Mesenchymal stem cell (in vitro differentiated cells and primary cell): Measurements from ENCODE around the gene RTP3.
A peak's percentile ranks its signal among the peaks of the same experiment; 100 is the strongest.

Experiments
- DNase-seq: peaks from one replicate; pipeline ENCODE4 v3.0.0-alpha.2; 2013
- H2AFZ ChIP-seq: one replicate; pipeline ENCODE4 v1.6.1; 2013; ENCODE audit warnings: low read depth, mild to moderate bottlenecking, control low read depth, inconsistent platforms, low read length, moderate library complexity
- H2AK5ac ChIP-seq: 2 replicates; pipeline ENCODE4 v1.6.1; 2013; ENCODE audit warnings: low read length, moderate library complexity, mild to moderate bottlenecking, inconsistent platforms; ENCODE audit not compliant: severe bottlenecking
- H2BK120ac ChIP-seq: one replicate; pipeline ENCODE4 v1.6.1; 2013; ENCODE audit warnings: low read depth, mild to moderate bottlenecking, inconsistent platforms, low read length, moderate library complexity
- H2BK12ac ChIP-seq, 2 experiments: one replicate each; pipeline ENCODE4 v1.6.1; 2013; ENCODE audit warnings: inconsistent platforms in 2 of 2, low read length in 2 of 2, mild to moderate bottlenecking in 2 of 2, moderate library complexity in 2 of 2, control low read depth in 1 of 2
- H2BK15ac ChIP-seq: one replicate; pipeline ENCODE4 v1.6.1; 2013; ENCODE audit warnings: mild to moderate bottlenecking, low read depth, inconsistent platforms; ENCODE audit not compliant: poor library complexity, severe bottlenecking
- H2BK5ac ChIP-seq: 2 replicates; pipeline ENCODE4 v1.6.1; 2013; ENCODE audit warnings: low read depth, mild to moderate bottlenecking, low read length, control low read depth, inconsistent platforms; ENCODE audit not compliant: poor library complexity, severe bottlenecking
- H3K14ac ChIP-seq, 2 experiments: one replicate each; pipeline ENCODE4 v1.6.1; 2013; ENCODE audit warnings: inconsistent platforms in 2 of 2, low read length in 2 of 2, control low read depth in 1 of 2, mild to moderate bottlenecking in 1 of 2, moderate library complexity in 1 of 2
- H3K18ac ChIP-seq, 2 experiments: one replicate each; pipeline ENCODE4 v1.6.1; 2013; ENCODE audit warnings: inconsistent platforms in 2 of 2, low read length in 2 of 2, control low read depth in 1 of 2, low read depth in 1 of 2, mild to moderate bottlenecking in 1 of 2
- H3K23ac ChIP-seq, 2 experiments: one replicate each; pipeline ENCODE4 v1.6.1; 2013; ENCODE audit warnings: inconsistent platforms in 2 of 2, low read length in 2 of 2, mild to moderate bottlenecking in 2 of 2, moderate library complexity in 2 of 2, control low read depth in 1 of 2
- H3K27ac ChIP-seq: 2 replicates; pipeline ENCODE4 v1.5.1; 2013; ENCODE audit warnings: mild to moderate bottlenecking, moderate library complexity, low read length, control low read depth, inconsistent platforms; ENCODE audit not compliant: poor library complexity, severe bottlenecking
- H3K27me3 ChIP-seq, 2 experiments: 2 replicates each; pipeline versions ENCODE4 v1.6.1 to v1.7.0; 2013; ENCODE audit warnings: low read length in 2 of 2, mild to moderate bottlenecking in 2 of 2, moderate library complexity in 2 of 2, control low read depth in 1 of 2, inconsistent platforms in 1 of 2; ENCODE audit not compliant: control insufficient read depth in 1 of 2, insufficient read depth in 1 of 2
- H3K36me3 ChIP-seq, 2 experiments: 2 replicates each; pipeline versions ENCODE4 v1.6.1 to v1.7.0; 2013; ENCODE audit warnings: low read length in 2 of 2, control low read depth in 1 of 2, inconsistent platforms in 1 of 2, low read depth in 1 of 2, mild to moderate bottlenecking in 1 of 2; ENCODE audit not compliant: insufficient read depth in 2 of 2, control insufficient read depth in 1 of 2
- H3K4ac ChIP-seq, 2 experiments: one replicate each; pipeline ENCODE4 v1.6.1; 2013; ENCODE audit warnings: inconsistent platforms in 2 of 2, low read length in 2 of 2, mild to moderate bottlenecking in 2 of 2, moderate library complexity in 2 of 2, control low read depth in 1 of 2, low read depth in 1 of 2
- H3K4me1 ChIP-seq: 2 replicates; pipeline ENCODE4 v1.6.1; 2013; ENCODE audit warnings: low read depth, low read length, control low read depth; ENCODE audit not compliant: control insufficient read depth, insufficient read depth
- H3K4me2 ChIP-seq: 2 replicates; pipeline ENCODE4 v1.6.1; 2013; ENCODE audit warnings: low read length, mild to moderate bottlenecking, inconsistent platforms; ENCODE audit not compliant: poor library complexity, severe bottlenecking
- H3K4me3 ChIP-seq, 2 experiments: 2 replicates each; pipeline versions ENCODE4 v1.5.1 to v1.7.0; 2013; ENCODE audit warnings: low read length in 2 of 2, mild to moderate bottlenecking in 2 of 2, control low read depth in 1 of 2, low read depth in 1 of 2; ENCODE audit not compliant: insufficient read depth in 1 of 2
- H3K79me1 ChIP-seq: replicated peaks from 2 replicates; pipeline ENCODE4 v1.6.1; 2013; ENCODE audit warnings: mild to moderate bottlenecking, control low read depth, low read length, inconsistent platforms; ENCODE audit not compliant: poor library complexity, severe bottlenecking
- H3K9ac ChIP-seq: 2 replicates; pipeline ENCODE4 v1.7.0; 2013; ENCODE audit warnings: mild to moderate bottlenecking, low read length, moderate library complexity
- H3K9me3 ChIP-seq: 2 replicates; pipeline ENCODE4 v1.7.0; 2013; ENCODE audit warnings: mild to moderate bottlenecking, low read length; ENCODE audit not compliant: control insufficient read depth
- H4K8ac ChIP-seq: one replicate; pipeline ENCODE4 v1.6.1; 2013; ENCODE audit warnings: inconsistent platforms, mild to moderate bottlenecking, low read length, moderate library complexity
- H4K91ac ChIP-seq: one replicate; pipeline ENCODE4 v1.6.1; 2013; ENCODE audit warnings: mild to moderate bottlenecking, low read length, inconsistent platforms
- WGBS: methylation state at CpG from one replicate; pipeline ENCODE4 v1.1.7; 2013; ENCODE audit warnings: mixed read lengths; 5-methylcytosine and 5-hydroxymethylcytosine counted together

The RTP3 gene

GRCh38 chr3:46498916-46499519 is 1.2 kb downstream of the RTP3 start:
- Histone ChIP-seq H3K4me1 (peaks cover 2% of the 10 kb centered on the region), H3K36me3 (no peaks in the 10 kb centered on the region), H2AK5ac (no peak overlapping the region), H3K4me2 (no peak overlapping the region), H3K4ac (no peak overlapping the region), H2BK12ac (no peak overlapping the region), H3K27ac (no peak overlapping the region), H3K79me1 (no peaks in the 10 kb centered on the region), H3K18ac (no peak overlapping the region), H3K14ac (no peak overlapping the region), H4K8ac (no peak overlapping the region), H2BK15ac (no peak overlapping the region), H3K4me3 (no peak overlapping the region), H2BK5ac (no peak overlapping the region), H3K9me3 (no peaks in the 10 kb centered on the region), H2BK120ac (no peak overlapping the region), H3K23ac (no peak overlapping the region), H3K9ac (no peak overlapping the region), H4K91ac (no peak overlapping the region), H2AFZ (no peak overlapping the region), H3K27me3 (peaks cover 0 to 18% of the 10 kb centered on the region in 2 experiments)
- WGBS, result 96% methylated on average over 5 of the region's 6 CpGs
- DNase-seq, result no peak

- Histone ChIP-seq H3K79me1 (no peaks in the 10 kb centered on the region), H2AK5ac (no peak overlapping the region), H2BK120ac (no peak overlapping the region), H2BK5ac (no peak overlapping the region), H3K4me3 (peak overlapping the region in 1 of 2 experiments; percentile 19), H3K18ac (no peak overlapping the region), H3K36me3 (no peaks in the 10 kb centered on the region), H3K27ac (no peak overlapping the region), H2BK12ac (no peak overlapping the region), H3K4me1 (peaks cover under 1% of the 10 kb centered on the region), H3K14ac (no peak overlapping the region), H2AFZ (no peak overlapping the region), H3K4me2 (no peak overlapping the region), H3K4ac (no peak overlapping the region), H3K27me3 (peaks cover 0 to 18% of the 10 kb centered on the region in 2 experiments), H3K23ac (no peak overlapping the region), H3K9ac (peak overlapping the region; percentile 22), H4K8ac (no peak overlapping the region), H4K91ac (no peak overlapping the region), H3K9me3 (no peaks in the 10 kb centered on the region), H2BK15ac (no peak overlapping the region)
- no peak for DNase-seq
- WGBS, result 54% methylated on average over 3 of the region's 5 CpGs
Observed at GRCh38 chr3:46500656-46501635, 3.2 kb downstream of the RTP3 start.

- no peak overlapping the region for H2BK15ac ChIP-seq
- no peak overlapping the region for H2BK120ac ChIP-seq
- 61% methylated on average over 4 of the region's 4 CpGs for WGBS
- H2BK12ac ChIP-seq, result no peak overlapping the region
- no peak overlapping the region for H4K91ac ChIP-seq
- H3K9ac ChIP-seq, result no peak overlapping the region
- H4K8ac ChIP-seq, result no peak overlapping the region
- H3K4me2 ChIP-seq, result no peak overlapping the region
- no peak overlapping the region for H3K4me3 ChIP-seq
- H2AFZ ChIP-seq, result no peak overlapping the region
- no peaks in the 10 kb centered on the region for H3K4me1 ChIP-seq
- H3K4ac ChIP-seq, result no peak overlapping the region
- no peak overlapping the region for H3K23ac ChIP-seq
- no peaks in the 10 kb centered on the region for H3K79me1 ChIP-seq
- H2BK5ac ChIP-seq, result no peak overlapping the region
- H2AK5ac ChIP-seq, result no peak overlapping the region
- H3K9me3 ChIP-seq, result no peaks in the 10 kb centered on the region
- H3K18ac ChIP-seq, result no peak overlapping the region
- H3K27me3 ChIP-seq, result peaks cover 0 to 18% of the 10 kb centered on the region in 2 experiments
- H3K36me3 ChIP-seq, result no peaks in the 10 kb centered on the region
- H3K14ac ChIP-seq, result no peak overlapping the region
- no peak for DNase-seq
- H3K27ac ChIP-seq, result no peak overlapping the region
Observed at GRCh38 chr3:46501702-46502101, 3.9 kb downstream of the RTP3 start.

- peaks cover 0 to 5% of the 10 kb centered on the region in 2 experiments for H3K27me3 ChIP-seq
- H3K79me1 ChIP-seq, result no peaks in the 10 kb centered on the region
- no peak overlapping the region for H3K9ac ChIP-seq
- H3K18ac ChIP-seq, result no peak overlapping the region
- H3K9me3 ChIP-seq, result no peaks in the 10 kb centered on the region
- H4K91ac ChIP-seq, result no peak overlapping the region
- H3K23ac ChIP-seq, result no peak overlapping the region
- no peak overlapping the region for H3K27ac ChIP-seq
- H2BK120ac ChIP-seq, result no peak overlapping the region
- H2BK12ac ChIP-seq, result no peak overlapping the region
- H3K36me3 ChIP-seq, result no peaks in the 10 kb centered on the region
- H2BK5ac ChIP-seq, result no peak overlapping the region
- no peak overlapping the region for H2BK15ac ChIP-seq
- 87% methylated on average over 7 of the region's 7 CpGs for WGBS
- no peaks in the 10 kb centered on the region for H3K4me1 ChIP-seq
- H2AFZ ChIP-seq, result no peak overlapping the region
- H4K8ac ChIP-seq, result no peak overlapping the region
- no peak overlapping the region for H3K4me3 ChIP-seq
- no peak overlapping the region for H3K14ac ChIP-seq
- no peak overlapping the region for H3K4me2 ChIP-seq
- no peak overlapping the region for H2AK5ac ChIP-seq
- H3K4ac ChIP-seq, result no peak overlapping the region
- DNase-seq, result no peak
Observed at GRCh38 chr3:46503200-46503874, 5.6 kb downstream of the RTP3 start.
